GM21423 (cell line): Measurements from ENCODE around the gene CD300H.

Experiments
- ATAC-seq: cut with Tn5 transposase; IDR thresholded peaks from one replicate; pipeline ENCODE4 v1.9.1; 2021; ENCODE audit warnings: mild to moderate bottlenecking, moderate library complexity; ENCODE audit not compliant: unreplicated experiment

The CD300H gene

GRCh38 chr17:74567397-74567796 is at the start of gene CD300H:
Gene CD300H (minus strand): TSS chr17:74567509.
- ATAC-seq = no peak

GRCh38 chr17:74616696-74617095 is 49.4 kb upstream of the CD300H start:
- no peak for ATAC-seq

GRCh38 chr17:74612046-74612445 is 44.7 kb upstream of the CD300H start:
- no peak for ATAC-seq

DNA sequence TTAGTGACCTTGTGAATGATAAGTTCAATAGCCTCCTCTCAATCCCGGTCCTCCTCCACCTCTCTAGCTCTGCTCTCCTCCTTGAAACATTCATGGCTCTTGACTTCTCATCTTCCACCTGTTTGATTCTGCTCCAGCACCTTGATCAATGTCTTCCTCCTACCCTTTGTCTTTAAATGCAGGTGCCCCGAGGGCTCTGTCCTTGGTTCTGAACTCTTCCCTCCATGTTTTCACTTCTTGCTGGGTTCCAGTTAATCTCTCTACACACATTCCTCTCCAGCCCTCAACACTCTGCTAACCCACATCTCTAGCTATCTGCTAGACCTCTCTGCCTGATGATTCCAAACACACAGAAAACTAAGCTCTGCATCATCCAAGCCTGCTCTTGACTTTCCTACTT is 42.8 kb upstream of the CD300H start:
- ATAC-seq = no peak

DNA sequence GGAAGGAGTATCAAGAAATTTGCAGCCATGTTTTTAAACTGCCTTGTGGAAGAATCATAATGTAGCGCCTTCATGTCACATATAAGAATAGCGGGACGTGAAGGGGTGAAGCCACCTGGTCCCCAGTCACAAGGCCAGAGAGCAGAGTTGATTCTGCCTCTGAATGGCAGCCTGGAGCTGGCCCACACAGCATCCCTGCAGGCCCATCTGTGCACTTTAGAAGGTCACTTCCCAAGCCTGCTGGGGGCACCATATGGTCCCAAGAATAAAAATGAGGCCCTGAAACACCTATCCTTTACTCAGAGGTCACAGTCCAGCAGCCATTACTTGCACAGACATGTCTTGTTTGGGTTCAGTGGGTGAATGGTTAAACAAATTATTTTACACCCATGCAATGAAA is 41.2 kb upstream of the CD300H start:
- no peak for ATAC-seq

DNA sequence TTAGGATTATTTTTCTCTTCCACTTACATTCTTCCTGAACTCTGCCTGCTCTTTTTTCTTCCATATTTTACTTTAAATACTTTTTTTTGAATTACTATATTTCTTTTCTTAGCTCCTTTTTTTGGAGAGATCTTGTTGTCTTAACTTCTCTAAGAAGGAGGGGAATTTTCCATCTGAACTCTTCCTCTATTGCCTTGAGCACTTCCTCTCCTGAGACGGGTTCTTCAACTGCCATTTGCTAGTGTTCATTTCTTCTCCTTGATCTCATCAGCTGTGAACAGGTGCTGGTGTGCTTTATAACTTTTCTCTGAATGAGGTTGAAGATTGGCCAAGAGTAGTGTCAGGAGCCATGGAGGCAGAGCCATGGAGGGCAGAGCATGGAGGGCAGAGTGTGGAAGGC is 39.9 kb upstream of the CD300H start:
- ATAC-seq = no peak

- ATAC-seq = no peak
Measured at GRCh38 chr17:74606050-74606449, 38.7 kb upstream of the CD300H start.

DNA sequence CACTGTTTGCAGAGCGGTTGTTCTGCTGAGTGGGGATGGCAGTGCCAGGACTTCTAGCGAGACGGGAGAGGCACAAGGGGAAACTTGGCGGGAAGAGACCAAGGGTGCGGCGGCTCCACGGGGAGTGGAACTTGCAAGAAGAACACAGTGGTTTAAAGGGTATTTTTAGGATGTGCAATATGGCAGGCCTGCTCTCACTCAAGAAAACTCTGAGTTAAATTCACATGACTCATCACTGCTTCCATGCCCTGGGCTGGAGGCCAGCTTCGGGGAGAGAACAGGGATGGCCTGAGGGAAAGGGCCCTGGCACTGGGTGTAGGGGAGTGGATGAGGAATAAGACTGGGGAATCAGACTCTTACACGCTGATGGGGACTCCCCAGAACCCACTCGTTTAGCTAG is 38.1 kb upstream of the CD300H start:
- no peak for ATAC-seq

DNA sequence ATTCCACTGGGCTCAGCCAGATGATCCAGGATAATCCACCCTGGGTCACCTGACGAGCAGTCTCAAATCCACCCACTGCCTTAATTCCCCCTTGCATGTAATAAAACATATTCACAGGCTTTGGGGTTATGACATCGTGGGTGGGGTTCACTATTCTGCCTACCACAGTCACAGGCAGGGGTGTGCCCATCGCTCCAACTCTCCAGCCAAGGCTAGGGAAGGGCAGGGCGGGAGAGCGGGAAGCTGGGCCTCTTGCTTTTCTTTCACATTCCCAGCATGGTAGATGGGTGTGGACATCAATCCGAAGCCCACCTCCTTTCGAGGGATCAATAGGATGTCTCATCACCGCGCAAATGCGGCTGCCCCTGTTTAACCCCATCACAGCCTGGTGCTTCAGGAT is 37.5 kb upstream of the CD300H start:
- no peak for ATAC-seq

DNA sequence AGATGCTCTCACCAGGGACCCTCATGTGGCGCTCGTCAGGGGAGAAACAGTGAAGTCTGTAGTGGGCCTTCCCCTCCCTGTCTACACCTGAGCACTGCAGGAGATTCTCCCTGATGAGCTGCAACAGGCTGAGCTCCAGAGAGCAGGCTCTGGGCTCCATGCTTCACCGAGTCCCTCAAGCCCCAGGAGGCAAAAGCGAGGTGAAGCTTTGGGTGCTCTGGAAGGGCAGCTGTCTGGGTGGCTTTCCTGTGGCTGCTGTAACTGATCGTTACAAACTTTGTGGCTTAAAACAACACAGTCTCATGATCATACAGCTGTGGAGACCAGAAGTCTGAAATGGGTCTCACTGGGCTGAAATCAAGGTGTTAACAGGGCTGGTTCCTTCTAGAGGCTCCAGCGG is 36.9 kb upstream of the CD300H start:
- ATAC-seq = no peak

GRCh38 chr17:74603746-74604145 is 36.4 kb upstream of the CD300H start:
- no peak for ATAC-seq

DNA sequence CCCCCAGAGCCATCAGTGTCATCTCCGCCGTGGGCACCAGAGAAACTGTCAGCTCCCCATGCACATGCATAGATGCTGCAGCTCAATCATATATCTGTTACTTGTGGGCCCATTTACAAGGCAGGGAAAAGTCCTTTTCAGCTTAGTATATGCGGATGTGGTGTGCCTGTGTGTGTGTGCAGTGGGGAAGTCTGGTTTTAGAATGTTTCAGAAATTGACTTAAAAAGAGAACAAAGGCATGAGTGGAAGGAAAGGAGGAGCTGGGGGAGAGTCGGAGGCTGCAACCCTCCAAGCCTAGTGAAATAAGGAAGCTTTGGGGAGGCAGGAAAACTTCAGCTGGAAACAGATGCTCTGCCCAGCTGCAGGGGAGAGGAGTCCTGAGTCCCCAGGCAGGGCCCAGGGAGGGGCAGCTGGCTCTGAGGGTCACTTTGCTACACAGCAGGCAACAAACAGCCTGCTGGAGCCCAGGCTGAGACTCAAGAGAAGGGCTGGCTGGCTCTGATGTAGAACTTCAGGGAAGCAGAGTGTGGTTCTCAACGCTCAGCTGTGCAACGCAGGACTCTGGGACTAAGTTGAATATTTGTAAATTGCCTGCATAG is 35.8 kb upstream of the CD300H start:
- no peak for ATAC-seq

DNA sequence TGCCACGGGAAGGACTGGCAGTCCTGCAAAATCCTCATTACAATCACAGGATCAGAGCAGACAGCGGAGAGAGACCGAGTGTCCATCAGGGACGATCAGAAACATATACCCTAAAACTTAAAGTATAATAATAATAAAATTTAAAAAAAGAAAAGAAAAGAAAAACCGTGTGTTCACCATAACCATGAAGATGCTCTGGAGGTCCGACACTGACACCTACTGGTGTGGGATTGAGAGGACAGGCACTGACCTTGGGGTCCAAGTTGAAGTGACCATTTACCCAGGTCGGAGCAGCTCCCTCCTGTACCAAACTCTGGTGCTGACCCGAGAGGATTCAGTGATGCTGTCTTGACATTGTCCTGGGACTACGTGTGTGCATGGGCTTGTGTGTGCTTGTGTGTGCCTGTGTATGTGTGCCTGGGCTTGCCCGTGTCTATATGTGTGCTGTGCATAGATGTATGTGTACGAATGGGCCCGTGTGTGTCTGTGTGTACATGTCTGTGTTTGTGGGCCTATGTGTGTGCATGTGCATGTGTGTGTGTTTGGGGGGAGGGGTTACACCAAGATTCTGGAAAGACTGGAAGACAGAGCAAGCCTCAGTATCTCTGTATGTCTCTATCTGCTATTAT is 34.7 kb upstream of the CD300H start:
- ATAC-seq = no peak

- ATAC-seq = no peak
Measured at GRCh38 chr17:74599448-74599939, 32.2 kb upstream of the CD300H start.

- no peak for ATAC-seq
Measured at GRCh38 chr17:74599023-74599399, 31.7 kb upstream of the CD300H start.

DNA sequence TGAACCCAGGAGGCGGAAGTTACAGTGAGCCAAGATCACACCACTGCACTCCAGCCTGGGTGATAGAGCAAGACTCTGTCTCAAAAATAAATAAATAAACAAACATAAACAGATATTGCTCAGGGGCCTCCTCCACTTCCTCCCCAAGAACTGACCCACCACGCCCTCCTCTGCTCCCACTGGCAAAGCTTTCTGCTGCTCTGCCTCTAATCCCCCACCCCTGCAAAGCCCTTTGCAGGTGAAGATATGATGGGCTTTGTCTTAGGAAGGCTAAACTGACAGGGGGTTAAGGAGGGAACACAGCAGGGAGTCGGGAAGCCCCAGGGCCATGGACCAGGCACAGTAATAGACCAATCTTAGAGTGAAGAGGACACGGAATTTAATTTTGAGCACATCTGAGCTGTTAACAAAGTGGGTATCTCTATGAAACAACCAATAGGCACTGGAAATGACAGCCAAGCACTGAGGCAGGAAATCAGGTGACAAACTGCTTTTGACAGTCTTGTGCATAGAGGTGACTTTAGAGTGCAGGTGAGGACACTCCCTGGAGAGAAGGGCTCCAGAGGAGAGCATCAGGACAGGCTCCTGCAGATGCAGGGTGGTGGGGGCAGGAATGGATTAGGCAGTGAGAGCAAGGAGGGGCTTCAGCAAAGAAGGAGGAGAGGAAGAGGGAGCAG is 31.2 kb upstream of the CD300H start:
- ATAC-seq = no peak

DNA sequence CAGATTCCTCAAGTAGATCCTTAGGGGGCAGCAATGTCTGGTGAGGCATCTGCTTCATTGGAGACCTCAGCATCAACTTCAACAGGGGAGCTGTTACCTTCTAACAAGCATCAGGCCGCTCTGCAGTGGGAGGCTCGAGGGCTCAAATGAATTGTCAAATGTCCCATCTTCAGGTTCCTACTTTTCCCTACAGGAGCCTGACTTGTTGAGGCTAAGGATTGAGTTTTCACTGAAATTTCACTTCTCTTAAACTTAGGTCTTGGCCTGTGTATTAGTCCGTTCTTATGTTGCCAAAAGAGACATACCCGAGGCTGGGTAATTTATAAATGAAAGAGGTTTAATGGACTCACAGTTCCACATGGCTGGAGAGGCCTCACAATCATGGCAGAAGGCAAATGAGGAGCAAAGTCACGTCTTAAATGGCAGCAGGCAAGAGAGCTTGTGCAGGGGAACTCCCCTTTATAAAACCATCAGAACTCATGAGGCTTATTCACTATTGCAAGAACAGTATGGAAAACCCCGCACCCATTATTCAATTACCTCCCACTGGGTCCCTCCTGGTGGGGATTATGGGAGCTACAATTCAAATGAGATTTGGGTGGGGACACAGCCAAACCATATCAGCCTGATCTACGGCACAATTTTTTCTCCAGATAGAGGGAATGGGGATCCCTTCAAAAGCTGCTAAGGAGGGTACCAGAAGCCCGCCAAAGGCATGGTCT is 29.9 kb upstream of the CD300H start:
- ATAC-seq = no peak

DNA sequence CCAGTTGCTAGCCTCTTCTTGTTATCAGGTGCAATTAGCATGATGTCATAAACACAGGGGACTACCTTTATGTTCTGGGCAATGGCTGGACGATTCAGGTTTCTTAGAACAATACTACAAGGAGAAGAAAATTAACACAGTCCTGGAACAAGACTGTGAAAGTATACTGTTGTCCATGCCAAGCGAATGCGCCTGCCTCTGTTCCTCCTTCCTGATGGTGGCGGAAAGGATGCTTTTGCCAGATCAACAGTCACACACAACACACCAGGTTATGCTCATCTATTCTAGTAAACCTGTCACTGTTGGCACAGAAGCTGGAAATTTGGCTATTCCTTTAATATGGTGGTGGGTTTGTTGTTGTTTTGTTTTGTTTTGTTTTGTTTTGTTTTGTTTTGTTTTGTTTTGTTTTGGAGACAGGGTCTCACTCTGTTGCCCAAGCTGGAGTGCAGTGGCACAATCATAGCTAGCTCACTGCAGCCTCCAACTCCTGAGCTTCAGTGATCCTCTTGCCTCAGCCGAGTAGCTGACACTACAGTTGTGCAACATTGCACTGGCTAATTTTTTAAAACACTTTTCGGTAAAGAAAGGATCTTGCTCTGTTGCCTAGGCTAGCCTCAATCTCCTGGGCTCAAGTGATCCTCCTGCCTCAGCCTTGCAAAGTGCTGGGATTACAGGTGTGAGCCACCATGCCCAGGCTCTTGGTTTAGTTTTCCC is 27.9 kb upstream of the CD300H start:
- ATAC-seq = no peak

- ATAC-seq = no peak
Measured at GRCh38 chr17:74592087-74592990, 25.0 kb upstream of the CD300H start, which contains the start of gene CD300LD. Gene CD300LD (minus strand): TSS chr17:74592283. CDS start chr17:74592202, 81 bp downstream.

GRCh38 chr17:74591503-74591902 is 24.2 kb upstream of the CD300H start:
- no peak for ATAC-seq
